Measurements from ENCODE around the gene MCM3AP. TPM values are rescaled to one million over a fixed set of nuclear protein-coding genes. Genes with fewer than 3 reads are reported as not detected.

MCM3AP gene
- total RNA-seq, 1 experiment from 2014 or later, result 57.8 TPM

DNA sequence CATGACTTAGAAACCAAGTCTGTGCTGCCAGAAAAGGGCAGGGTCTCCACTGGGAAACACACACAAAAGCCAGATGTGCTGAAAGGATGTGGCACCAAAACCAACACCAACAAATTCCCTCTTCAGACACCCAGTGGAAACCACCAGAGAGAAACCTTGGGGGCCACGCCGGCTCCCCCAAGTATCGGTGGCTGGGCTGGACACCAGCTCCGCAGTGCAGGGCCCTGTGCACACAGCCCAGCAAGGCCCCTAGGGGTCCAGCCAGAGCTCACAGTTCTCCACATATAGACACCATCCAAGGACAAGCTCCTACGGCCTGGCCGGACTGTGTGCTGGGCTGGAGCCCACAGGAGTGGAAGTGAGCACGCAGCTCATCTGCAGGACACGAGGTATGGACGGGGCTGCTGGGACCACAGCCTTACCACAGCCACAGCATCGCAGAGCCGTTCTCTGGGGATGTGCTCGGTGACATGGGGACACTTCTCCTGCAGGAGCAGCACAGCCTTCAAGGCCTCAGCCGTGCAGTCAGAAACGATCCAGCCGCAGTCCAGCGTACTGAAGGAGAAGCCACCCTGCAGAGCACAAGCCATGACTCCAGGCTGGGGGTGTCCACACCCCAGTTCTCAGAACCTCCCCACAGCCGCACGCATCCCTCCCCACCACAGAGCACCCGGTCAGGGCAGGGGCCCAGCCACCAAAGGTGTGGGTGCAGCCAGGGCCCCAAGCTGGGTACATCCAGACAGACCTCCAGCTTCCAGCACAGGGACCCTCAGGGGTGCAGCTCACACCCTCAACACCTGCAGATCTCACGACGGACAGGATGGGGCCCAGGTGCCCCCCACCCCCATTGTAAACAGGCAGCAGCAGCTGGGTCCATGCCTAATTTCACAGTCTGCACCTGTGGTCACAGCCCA, 78.1 kb downstream of the MCM3AP start:
- Histone ChIP-seq H4K20me1 (ENCODE audit: insufficient read depth) (no peaks in the 10 kb centered on the region), H3K9me2 (ENCODE audit: insufficient read depth) (no peaks in the 10 kb centered on the region), H3K27ac (no peak overlapping the region), H2AFZ (no peak overlapping the region), H3K27me3 (ENCODE audit: insufficient read depth, low read depth) (no peaks in the 10 kb centered on the region), H3K4me3 (no peak overlapping the region), H3K79me2 (ENCODE audit: low read depth) (no peaks in the 10 kb centered on the region), H3K9me3 (ENCODE audit: insufficient read depth, low read depth) (no peaks in the 10 kb centered on the region), H3F3A (ENCODE audit: insufficient read depth, low read depth) (no peaks in the 10 kb centered on the region), H3K4me1 (replicated peaks; ENCODE audit: insufficient read depth) (no peaks in the 10 kb centered on the region), H3K4me2 (no peak overlapping the region), H3K36me3 (ENCODE audit: low read depth) (no peaks in the 10 kb centered on the region)
- BruUV-seq (replicated peaks), result no TSS peak
- ChIA-PET POLR2A (ENCODE audit: unreplicated experiment) (no interaction called here), CTCF (no interaction called here)
- intact Hi-C loops (cut with micrococcal nuclease; ENCODE audit: unreplicated experiment), result no loop called here
- DNase-seq, result no peak
- TF ChIP-seq, protein P1, sequence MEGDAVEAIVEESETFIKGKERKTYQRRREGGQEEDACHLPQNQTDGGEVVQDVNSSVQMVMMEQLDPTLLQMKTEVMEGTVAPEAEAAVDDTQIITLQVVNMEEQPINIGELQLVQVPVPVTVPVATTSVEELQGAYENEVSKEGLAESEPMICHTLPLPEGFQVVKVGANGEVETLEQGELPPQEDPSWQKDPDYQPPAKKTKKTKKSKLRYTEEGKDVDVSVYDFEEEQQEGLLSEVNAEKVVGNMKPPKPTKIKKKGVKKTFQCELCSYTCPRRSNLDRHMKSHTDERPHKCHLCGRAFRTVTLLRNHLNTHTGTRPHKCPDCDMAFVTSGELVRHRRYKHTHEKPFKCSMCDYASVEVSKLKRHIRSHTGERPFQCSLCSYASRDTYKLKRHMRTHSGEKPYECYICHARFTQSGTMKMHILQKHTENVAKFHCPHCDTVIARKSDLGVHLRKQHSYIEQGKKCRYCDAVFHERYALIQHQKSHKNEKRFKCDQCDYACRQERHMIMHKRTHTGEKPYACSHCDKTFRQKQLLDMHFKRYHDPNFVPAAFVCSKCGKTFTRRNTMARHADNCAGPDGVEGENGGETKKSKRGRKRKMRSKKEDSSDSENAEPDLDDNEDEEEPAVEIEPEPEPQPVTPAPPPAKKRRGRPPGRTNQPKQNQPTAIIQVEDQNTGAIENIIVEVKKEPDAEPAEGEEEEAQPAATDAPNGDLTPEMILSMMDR (conservative IDR thresholded peaks at IDR 0.05), result no peak
- no peak for TF ChIP-seq EZH2 (IDR thresholded peaks at IDR 0.05; ENCODE audit: low read depth)

DNA sequence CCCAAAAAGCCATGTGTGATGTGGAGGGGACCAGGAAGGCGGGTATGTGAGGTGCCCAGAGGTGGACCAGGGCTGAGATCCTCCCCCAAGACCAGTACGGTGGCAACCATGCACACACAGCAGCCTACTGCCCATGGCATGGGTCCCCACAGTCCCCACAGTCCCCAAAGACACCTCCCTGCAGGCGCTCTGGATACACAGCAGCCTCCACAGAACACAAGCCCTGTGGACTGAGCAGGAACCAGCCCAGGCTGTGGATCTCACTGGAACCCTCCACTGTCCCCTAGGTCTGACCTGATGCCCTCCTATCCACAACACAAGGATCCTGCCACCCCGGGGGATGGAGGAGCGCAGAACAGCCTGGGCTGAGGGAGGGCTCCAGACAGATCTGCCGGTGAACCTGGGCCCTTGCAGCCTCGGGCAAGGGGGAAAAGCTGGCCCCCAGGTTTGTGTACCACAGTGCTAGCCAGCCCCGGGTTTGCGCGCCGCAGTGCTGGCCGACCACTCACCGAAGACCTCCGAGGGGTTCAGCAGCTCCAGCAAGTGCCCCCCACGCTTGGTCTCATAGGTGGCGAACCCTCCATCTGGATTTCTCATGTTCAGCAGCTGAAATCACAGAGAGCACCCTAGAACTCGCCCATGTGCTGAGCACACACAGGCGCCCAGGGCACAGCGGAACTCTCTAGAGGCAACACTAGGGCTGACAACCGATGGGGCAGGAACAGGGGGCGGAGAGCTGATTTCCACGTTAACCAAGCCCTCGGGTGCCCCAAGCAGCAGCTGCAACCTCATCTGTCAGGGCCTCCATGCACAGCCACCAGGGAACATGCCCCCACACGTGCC, 79.0 kb downstream of the MCM3AP start:
- BruUV-seq (replicated peaks), result no TSS peak
- POLR2A ChIA-PET (ENCODE audit: unreplicated experiment), result no interaction called here
- Histone ChIP-seq H3K4me1 (replicated peaks; ENCODE audit: insufficient read depth) (no peaks in the 10 kb centered on the region), H3K27ac (no peak overlapping the region), H3F3A (ENCODE audit: insufficient read depth, low read depth) (no peaks in the 10 kb centered on the region), H4K20me1 (ENCODE audit: insufficient read depth) (no peaks in the 10 kb centered on the region), H3K9me3 (ENCODE audit: insufficient read depth, low read depth) (no peaks in the 10 kb centered on the region), H3K4me3 (no peak overlapping the region), H3K4me2 (no peak overlapping the region), H2AFZ (no peak overlapping the region), H3K79me2 (ENCODE audit: low read depth) (no peaks in the 10 kb centered on the region), H3K27me3 (ENCODE audit: insufficient read depth, low read depth) (no peaks in the 10 kb centered on the region), H3K36me3 (ENCODE audit: low read depth) (no peaks in the 10 kb centered on the region), H3K9me2 (ENCODE audit: insufficient read depth) (no peaks in the 10 kb centered on the region)
- TF ChIP-seq, protein P1 (conservative IDR thresholded peaks at IDR 0.05), result no peak
- TF ChIP-seq EZH2 (IDR thresholded peaks at IDR 0.05; ENCODE audit: low read depth), result no peak
- DNase-seq, result no peak
- CTCF ChIA-PET, result no interaction called here
- intact Hi-C loops (cut with micrococcal nuclease; ENCODE audit: unreplicated experiment), result no loop called here

DNA sequence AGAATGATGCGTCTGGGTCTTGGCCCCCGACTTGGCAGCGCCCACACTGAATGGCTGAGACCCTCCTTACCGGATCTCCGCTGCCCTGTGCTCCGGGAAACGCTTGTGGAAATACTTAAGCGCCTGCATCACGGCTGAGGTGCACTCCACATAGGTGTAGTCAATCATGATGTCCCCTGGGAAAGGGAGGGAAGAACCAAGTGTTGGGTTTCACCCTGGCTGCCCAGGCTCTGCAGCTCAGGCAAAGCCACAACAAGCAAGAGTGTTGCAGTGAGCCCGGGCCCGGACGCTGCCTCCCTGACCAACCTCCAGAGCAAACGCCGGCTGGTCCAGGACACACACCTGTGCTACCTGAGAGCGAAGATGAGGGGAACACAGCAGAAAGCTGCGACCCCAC, 79.6 kb downstream of the MCM3AP start:
- H3K4me3 ChIP-seq, result no peak overlapping the region
- no peak for TF ChIP-seq EZH2 (IDR thresholded peaks at IDR 0.05; ENCODE audit: low read depth)
- TF ChIP-seq, protein P1 (conservative IDR thresholded peaks at IDR 0.05), result no peak
- intact Hi-C loops (cut with micrococcal nuclease; ENCODE audit: unreplicated experiment), result no loop called here
- H3K4me2 ChIP-seq, result no peak overlapping the region
- no peak for DNase-seq
- no TSS peak for BruUV-seq (replicated peaks)
- CTCF ChIA-PET, result no interaction called here
- no peaks in the 10 kb centered on the region for H4K20me1 ChIP-seq (ENCODE audit: insufficient read depth)
- no peaks in the 10 kb centered on the region for H3K36me3 ChIP-seq (ENCODE audit: low read depth)
- H3K27me3 ChIP-seq (ENCODE audit: insufficient read depth, low read depth), result no peaks in the 10 kb centered on the region
- H2AFZ ChIP-seq, result no peak overlapping the region
- POLR2A ChIA-PET (ENCODE audit: unreplicated experiment), result no interaction called here
- H3K27ac ChIP-seq, result no peak overlapping the region
- H3K9me2 ChIP-seq (ENCODE audit: insufficient read depth), result no peaks in the 10 kb centered on the region
- no peaks in the 10 kb centered on the region for H3K9me3 ChIP-seq (ENCODE audit: insufficient read depth, low read depth)
- no peaks in the 10 kb centered on the region for H3K4me1 ChIP-seq (replicated peaks; ENCODE audit: insufficient read depth)
- H3K79me2 ChIP-seq (ENCODE audit: low read depth), result no peaks in the 10 kb centered on the region
- H3F3A ChIP-seq (ENCODE audit: insufficient read depth, low read depth), result peaks cover under 1% of the 10 kb centered on the region; the same call in 1 of the 2 replicates
